HepG2 (cell line): Measurements from ENCODE around the gene OR10H1. TPM values are rescaled to one million over a fixed set of nuclear protein-coding genes. Genes with fewer than 3 reads are reported as not detected.

Source experiments
- ATAC-seq: fragments of 200-7000 bp; cut with Tn5 transposase; 3 replicates; pipeline ENCODE4 v1.9.1; 2020; ENCODE audit warnings: mild to moderate bottlenecking, moderate library complexity
- BruUV-seq: library from RNA; stranded (reverse); fragments of 400-500 nt; replicated peaks from 2 replicates; lab custom pipeline; 2021; lab: Mats Ljungman, UMichigan
- CTCF ChIA-PET: fragments of 300-600 bp; formaldehyde crosslinking; extraction: SDS; loops from one replicate; lab custom pipeline; 2021; ENCODE audit warnings: low total read pairs, inconsistent platforms, low intra/inter-chr PET ratio; lab: Yijun Ruan, JAX
- POLR2A ChIA-PET: fragments of 350-600 bp; sonication (Branson Sonifier 250); formaldehyde crosslinking; loops from one replicate; lab custom pipeline; 2020; ENCODE audit warnings: antibody characterized with exemption, inconsistent platforms; lab: Yijun Ruan, JAX
- DNase-seq: peaks from one replicate; pipeline ENCODE4 v3.0.0-alpha.2; 2015; ENCODE audit warnings: low spot score
- FAIRE-seq: peaks from 3 replicates; lab custom pipeline; 2011; peaks lifted over from hg19 to GRCh38; lab: Jason Lieb, UNC
- H2AFZ ChIP-seq: one replicate; pipeline ENCODE4 v1.6.1; 2011; ENCODE audit warnings: low read length, inconsistent platforms
- H3K27ac ChIP-seq: fragments of 300-600 bp; 3 replicates; pipeline ENCODE4 v1.8.0; 2011; ENCODE audit warnings: mixed run types, mild to moderate bottlenecking, mixed read lengths, low read length, inconsistent platforms; ENCODE audit not compliant: insufficient read depth; ENCODE audit errors: extremely low read length
- H3K27me3 ChIP-seq, 2 experiments: fragments of 200-600 bp in 1 of 2; 2 replicates in 1 of 2; 3 replicates in 1 of 2; pipeline versions ENCODE4 v1.6.0 to v1.8.0; 2011; ENCODE audit warnings: low read length in 2 of 2, mild to moderate bottlenecking in 2 of 2, moderate library complexity in 2 of 2, inconsistent platforms in 1 of 2; ENCODE audit not compliant: insufficient read depth in 2 of 2, control insufficient read depth in 1 of 2
- H3K36me3 ChIP-seq, 2 experiments: fragments of 200-600 bp in 1 of 2; replicated peaks in 1 of 2; 2 replicates in 1 of 2; 3 replicates in 1 of 2; pipeline versions ENCODE4 v1.5.1 to v1.8.0; 2011; ENCODE audit warnings: low read length in 2 of 2, inconsistent platforms in 1 of 2; ENCODE audit not compliant: insufficient read depth in 2 of 2, control insufficient read depth in 1 of 2
- H3K4me1 ChIP-seq: 2 replicates; pipeline ENCODE4 v1.5.1; 2012; ENCODE audit warnings: low read length, inconsistent platforms; ENCODE audit not compliant: insufficient read depth
- H3K4me2 ChIP-seq: 2 replicates; pipeline ENCODE4 v1.6.0; 2011; ENCODE audit warnings: low read depth, low read length, inconsistent platforms
- H3K4me3 ChIP-seq, 3 experiments: fragments of 200-600 bp in 1 of 3; sonication (generic), shearing (Covaris generic) in 1 of 3; replicated peaks in 1 of 3; 2 replicates each; pipeline ENCODE4 v1.5.1; 2011 to 2016; ENCODE audit warnings: low read length in 3 of 3, inconsistent platforms in 2 of 3, low read depth in 2 of 3, mild to moderate bottlenecking in 2 of 3, control low read depth in 1 of 3, mixed read lengths in 1 of 3; ENCODE audit not compliant: insufficient read depth in 1 of 3
- H3K79me2 ChIP-seq: one replicate; pipeline ENCODE4 v1.6.1; 2011; ENCODE audit warnings: low read length, inconsistent platforms; ENCODE audit not compliant: insufficient read depth
- H3K9ac ChIP-seq: 2 replicates; pipeline ENCODE4 v1.6.0; 2011; ENCODE audit warnings: mild to moderate bottlenecking, low read depth, low read length, inconsistent platforms; ENCODE audit not compliant: insufficient read depth
- H3K9me3 ChIP-seq: 2 replicates; pipeline ENCODE4 v1.5.1; 2012; ENCODE audit warnings: mild to moderate bottlenecking, low read length
- H4K20me1 ChIP-seq: 2 replicates; pipeline ENCODE4 v1.6.0; 2011; ENCODE audit warnings: inconsistent platforms, mild to moderate bottlenecking, low read length, moderate library complexity; ENCODE audit not compliant: insufficient read depth
- CENPT ChIP-seq: sonication (generic); formaldehyde crosslinking; IDR thresholded peaks from 2 replicates; pipeline ENCODE4 v1.8.0; 2022; ENCODE audit warnings: low read depth, mild to moderate bottlenecking, moderate library complexity, missing genetic modification reagents
- GABPB1 ChIP-seq: IDR thresholded peaks from 2 replicates; pipeline ENCODE4 v1.6.1; 2016; ENCODE audit warnings: mild to moderate bottlenecking, missing genetic modification reagents, moderate library complexity, missing compliant biosample characterization
- KAT7 ChIP-seq: IDR thresholded peaks from 2 replicates; pipeline ENCODE4 v1.6.1; 2018; ENCODE audit warnings: borderline replicate concordance, missing compliant biosample characterization
- NBN ChIP-seq: fragments of 450-650 bp; conservative IDR thresholded peaks from 2 replicates; pipeline ENCODE4 v1.6.1; 2017
- POLR2AphosphoS5 ChIP-seq: IDR thresholded peaks from 2 replicates; pipeline ENCODE4 v1.6.1; 2012; ENCODE audit warnings: low read depth, low read length
- RARA ChIP-seq: IDR thresholded peaks from 2 replicates; pipeline ENCODE4 v1.6.1; 2016; ENCODE audit warnings: missing genetic modification reagents, missing compliant biosample characterization
- ZNF101 ChIP-seq: sonication (generic); formaldehyde crosslinking; IDR thresholded peaks from 2 replicates; pipeline ENCODE4 v1.4.0; 2020; ENCODE audit warnings: mild to moderate bottlenecking, low read depth, missing genetic modification reagents, borderline replicate concordance
- ZNF775 ChIP-seq: sonication (generic); formaldehyde crosslinking; IDR thresholded peaks from 2 replicates; pipeline ENCODE4 v1.4.0; 2020; ENCODE audit warnings: missing genetic modification reagents, mild to moderate bottlenecking, moderate library complexity, borderline replicate concordance
- WGBS: methylation state at CpG from one replicate; pipeline ENCODE4 v1.1.6; 2017; ENCODE audit warnings: low lambda C conversion rate; 5-methylcytosine and 5-hydroxymethylcytosine counted together
- in situ Hi-C: cut with HindIII; loops from 2 replicates; pipeline ENCODE4 v1.10.0; 2017; ENCODE audit warnings: low pct_unique_long_range_greater_than_20kb; ENCODE audit not compliant: extremely low pct_ligation_motif_present
- intact Hi-C: fragments of 100-400 bp; cut with micrococcal nuclease; formaldehyde crosslinking; loops from one replicate; pipeline ENCODE4 v1.10.0; 2022; ENCODE audit not compliant: unreplicated experiment
- polyA plus RNA-seq, 8 experiments: library from polyadenylated mRNA; depleted of rRNA in 3 of 8; stranded (reverse) in 7 of 8; unstranded in 1 of 8; fragments of >200 nt; fragmentation: Illumina TruSeq in 4 of 8; extraction: Trizol in 4 of 8; gene quantifications; 2 replicates each; pipeline versions ENCODE4 v1.2.1 to v1.2.3, GENCODE V29; 2011 to 2016; ENCODE audit warnings: low read depth in 4 of 8, missing spikeins in 1 of 8, mixed read lengths in 1 of 8; ENCODE audit not compliant: insufficient read depth in 1 of 8
- total RNA-seq, 5 experiments: library from RNA; depleted of rRNA; stranded (reverse); fragments of >200 nt; fragmentation: Illumina TruSeq; extraction: Trizol; gene quantifications; 2 replicates each; pipeline ENCODE4 v1.2.3, GENCODE V29; 2016; ENCODE audit warnings: low read depth in 1 of 5
- TF ChIP-seq, protein P1 (sequence below): sonication (generic); formaldehyde crosslinking; IDR thresholded peaks from 2 replicates; pipeline ENCODE4 v1.4.0; 2020; ENCODE audit warnings: missing genetic modification reagents
- TF ChIP-seq, protein P2 (sequence below), 2 experiments: sonication (generic) in 1 of 2; formaldehyde crosslinking in 1 of 2; IDR thresholded peaks; 2 replicates each; pipeline versions ENCODE4 v1.4.0 to v1.6.1; 2016 to 2020; ENCODE audit warnings: borderline replicate concordance in 1 of 2, low read depth in 1 of 2, mild to moderate bottlenecking in 1 of 2, missing genetic modification reagents in 1 of 2
- TF ChIP-seq, protein P3 (sequence below): IDR thresholded peaks from 2 replicates; pipeline ENCODE4 v1.6.1; 2018; ENCODE audit warnings: missing genetic modification reagents

The OR10H1 gene
- total and polyA plus RNA-seq, 2 of the 13 experiments (the other 11 are each of a cell fraction or from before 2014, with no cell fraction given), result not detected

DNA sequence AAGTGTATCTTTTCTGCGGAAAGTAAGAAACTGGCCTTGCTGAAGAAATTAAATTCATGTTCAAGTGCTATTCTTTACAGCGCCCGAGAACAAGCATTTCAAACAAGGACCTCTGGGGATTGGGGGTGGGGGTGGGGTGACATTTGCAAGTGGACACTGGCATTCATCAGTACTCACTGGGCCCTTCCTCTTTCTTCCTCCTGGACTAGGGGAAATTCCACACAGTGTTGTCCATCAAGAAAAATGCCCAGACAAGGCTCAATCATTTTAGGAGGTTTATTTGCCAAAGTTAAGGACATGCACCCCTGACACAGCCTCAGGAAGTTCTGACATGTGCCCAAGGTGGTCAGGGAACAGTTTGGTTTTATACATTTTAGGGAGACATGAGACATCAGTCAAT lies 22.9 kb upstream of the OR10H1 start (continued):
- TF ChIP-seq, protein P1, sequence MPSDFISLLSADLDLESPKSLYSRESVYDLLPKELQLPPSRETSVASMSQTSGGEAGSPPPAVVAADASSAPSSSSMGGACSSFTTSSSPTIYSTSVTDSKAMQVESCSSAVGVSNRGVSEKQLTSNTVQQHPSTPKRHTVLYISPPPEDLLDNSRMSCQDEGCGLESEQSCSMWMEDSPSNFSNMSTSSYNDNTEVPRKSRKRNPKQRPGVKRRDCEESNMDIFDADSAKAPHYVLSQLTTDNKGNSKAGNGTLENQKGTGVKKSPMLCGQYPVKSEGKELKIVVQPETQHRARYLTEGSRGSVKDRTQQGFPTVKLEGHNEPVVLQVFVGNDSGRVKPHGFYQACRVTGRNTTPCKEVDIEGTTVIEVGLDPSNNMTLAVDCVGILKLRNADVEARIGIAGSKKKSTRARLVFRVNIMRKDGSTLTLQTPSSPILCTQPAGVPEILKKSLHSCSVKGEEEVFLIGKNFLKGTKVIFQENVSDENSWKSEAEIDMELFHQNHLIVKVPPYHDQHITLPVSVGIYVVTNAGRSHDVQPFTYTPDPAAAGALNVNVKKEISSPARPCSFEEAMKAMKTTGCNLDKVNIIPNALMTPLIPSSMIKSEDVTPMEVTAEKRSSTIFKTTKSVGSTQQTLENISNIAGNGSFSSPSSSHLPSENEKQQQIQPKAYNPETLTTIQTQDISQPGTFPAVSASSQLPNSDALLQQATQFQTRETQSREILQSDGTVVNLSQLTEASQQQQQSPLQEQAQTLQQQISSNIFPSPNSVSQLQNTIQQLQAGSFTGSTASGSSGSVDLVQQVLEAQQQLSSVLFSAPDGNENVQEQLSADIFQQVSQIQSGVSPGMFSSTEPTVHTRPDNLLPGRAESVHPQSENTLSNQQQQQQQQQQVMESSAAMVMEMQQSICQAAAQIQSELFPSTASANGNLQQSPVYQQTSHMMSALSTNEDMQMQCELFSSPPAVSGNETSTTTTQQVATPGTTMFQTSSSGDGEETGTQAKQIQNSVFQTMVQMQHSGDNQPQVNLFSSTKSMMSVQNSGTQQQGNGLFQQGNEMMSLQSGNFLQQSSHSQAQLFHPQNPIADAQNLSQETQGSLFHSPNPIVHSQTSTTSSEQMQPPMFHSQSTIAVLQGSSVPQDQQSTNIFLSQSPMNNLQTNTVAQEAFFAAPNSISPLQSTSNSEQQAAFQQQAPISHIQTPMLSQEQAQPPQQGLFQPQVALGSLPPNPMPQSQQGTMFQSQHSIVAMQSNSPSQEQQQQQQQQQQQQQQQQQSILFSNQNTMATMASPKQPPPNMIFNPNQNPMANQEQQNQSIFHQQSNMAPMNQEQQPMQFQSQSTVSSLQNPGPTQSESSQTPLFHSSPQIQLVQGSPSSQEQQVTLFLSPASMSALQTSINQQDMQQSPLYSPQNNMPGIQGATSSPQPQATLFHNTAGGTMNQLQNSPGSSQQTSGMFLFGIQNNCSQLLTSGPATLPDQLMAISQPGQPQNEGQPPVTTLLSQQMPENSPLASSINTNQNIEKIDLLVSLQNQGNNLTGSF (CRISPR knock-in tag), result no peak

DNA sequence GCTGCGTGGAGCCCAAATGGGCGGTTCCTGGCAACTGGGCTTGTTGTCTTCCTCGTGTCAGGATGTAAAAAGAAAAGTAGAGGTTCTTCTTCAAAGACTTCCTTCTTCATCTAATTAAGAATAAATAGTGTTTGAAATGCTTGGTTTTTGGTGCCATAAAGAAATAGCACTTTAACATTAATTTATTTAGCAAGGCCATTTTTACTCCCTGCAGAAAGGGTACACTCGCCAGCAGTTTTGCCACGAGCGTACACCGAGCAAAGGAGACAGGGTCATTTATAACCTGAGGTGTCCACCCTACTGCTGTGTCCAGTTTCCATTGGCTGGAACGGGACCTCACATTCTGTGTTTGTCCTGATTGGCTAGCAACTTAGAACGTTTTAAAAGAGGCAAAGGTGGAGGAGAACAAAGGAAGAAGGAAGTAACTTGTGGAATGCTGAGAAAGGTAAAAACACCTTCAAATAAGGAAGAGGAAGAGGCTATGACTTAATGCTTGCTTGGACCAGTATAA lies 21.8 kb upstream of the OR10H1 start:
- H3K4me1 ChIP-seq, result peaks cover 8% of the 10 kb centered on the region
- no peaks in the 10 kb centered on the region for H3K79me2 ChIP-seq
- BruUV-seq, result TSS peak; percentile 84
- H3K4me2 ChIP-seq, result peak overlapping the region; percentile 68
- CTCF ChIA-PET, result no interaction called here
- DNase-seq (peak; percentile 48), ATAC-seq (peak; percentile 49), FAIRE-seq (no peak)
- H3K36me3 ChIP-seq, result no peaks in the 10 kb centered on the region
- H3K27me3 ChIP-seq, result peaks cover 0 to 2% of the 10 kb centered on the region in 2 experiments; a peak in 1 of 5 replicates
- no peak overlapping the region for H2AFZ ChIP-seq
- H3K4me3 ChIP-seq, result peak overlapping the region; percentile 61 to 83 (median 78)
- H3K9me3 ChIP-seq, result no peaks in the 10 kb centered on the region
- POLR2A ChIA-PET, result interaction anchor here (0.9 to 1.3 kb wide), 9 partner anchors 9 to 363 kb away, joined by 3 to 7 read pairs (median 4); partner anchors contain the start of genes CYP4F11, CYP4F12, CYP4F3 and FAM32A
- H4K20me1 ChIP-seq, result no peaks in the 10 kb centered on the region
- H3K27ac ChIP-seq, result peak overlapping the region; percentile 85
- intact Hi-C loops (no loop called here), in situ Hi-C loops (no loop called here)
- WGBS, result 5% methylated on average over 9 of the region's 9 CpGs
- peak overlapping the region; percentile 81 for H3K9ac ChIP-seq
- TF ChIP-seq CENPT (CRISPR knock-in tag) (no peak), KAT7 (CRISPR knock-in tag) (no peak), ZNF101 (CRISPR knock-in tag) (no peak), POLR2AphosphoS5 (peak; percentile 62), NBN (no peak), GABPB1 (no peak), ZNF775 (no peak), RARA (CRISPR knock-in tag) (no peak)
- TF ChIP-seq, protein P2, sequence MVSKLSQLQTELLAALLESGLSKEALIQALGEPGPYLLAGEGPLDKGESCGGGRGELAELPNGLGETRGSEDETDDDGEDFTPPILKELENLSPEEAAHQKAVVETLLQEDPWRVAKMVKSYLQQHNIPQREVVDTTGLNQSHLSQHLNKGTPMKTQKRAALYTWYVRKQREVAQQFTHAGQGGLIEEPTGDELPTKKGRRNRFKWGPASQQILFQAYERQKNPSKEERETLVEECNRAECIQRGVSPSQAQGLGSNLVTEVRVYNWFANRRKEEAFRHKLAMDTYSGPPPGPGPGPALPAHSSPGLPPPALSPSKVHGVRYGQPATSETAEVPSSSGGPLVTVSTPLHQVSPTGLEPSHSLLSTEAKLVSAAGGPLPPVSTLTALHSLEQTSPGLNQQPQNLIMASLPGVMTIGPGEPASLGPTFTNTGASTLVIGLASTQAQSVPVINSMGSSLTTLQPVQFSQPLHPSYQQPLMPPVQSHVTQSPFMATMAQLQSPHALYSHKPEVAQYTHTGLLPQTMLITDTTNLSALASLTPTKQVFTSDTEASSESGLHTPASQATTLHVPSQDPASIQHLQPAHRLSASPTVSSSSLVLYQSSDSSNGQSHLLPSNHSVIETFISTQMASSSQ (IDR thresholded peaks at IDR 0.05; ENCODE audit: low read depth), result no peak
- TF ChIP-seq, protein P2 (CRISPR knock-in tag; IDR thresholded peaks at IDR 0.05; ENCODE audit: borderline replicate concordance), result no peak
- TF ChIP-seq, protein P3, sequence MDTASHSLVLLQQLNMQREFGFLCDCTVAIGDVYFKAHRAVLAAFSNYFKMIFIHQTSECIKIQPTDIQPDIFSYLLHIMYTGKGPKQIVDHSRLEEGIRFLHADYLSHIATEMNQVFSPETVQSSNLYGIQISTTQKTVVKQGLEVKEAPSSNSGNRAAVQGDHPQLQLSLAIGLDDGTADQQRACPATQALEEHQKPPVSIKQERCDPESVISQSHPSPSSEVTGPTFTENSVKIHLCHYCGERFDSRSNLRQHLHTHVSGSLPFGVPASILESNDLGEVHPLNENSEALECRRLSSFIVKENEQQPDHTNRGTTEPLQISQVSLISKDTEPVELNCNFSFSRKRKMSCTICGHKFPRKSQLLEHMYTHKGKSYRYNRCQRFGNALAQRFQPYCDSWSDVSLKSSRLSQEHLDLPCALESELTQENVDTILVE (CRISPR knock-in tag), result no peak
